Adrenal gland (tissue), 19 donors: ENCODE measurements around the gene TOR4A. TPM values are rescaled to one million over a fixed set of nuclear protein-coding genes. Genes with fewer than 3 reads are reported as not detected.

Source experiments
- DNase-seq, 7 donors: peaks; one replicate each; pipeline ENCODE4 v3.0.0-alpha.2; 2019 to 2020
- H3K27ac ChIP-seq, 5 donors: fragments of 200-600 bp; sonication (generic) in 4 of 5; 1 replicate in 3 of 5; 2 replicates in 2 of 5; pipeline versions ENCODE4 v1.5.1 to v1.8.0; 2016 to 2020; ENCODE audit warnings: mild to moderate bottlenecking in 1 of 5
- H3K27me3 ChIP-seq: fragments of 200-600 bp; 2 replicates; pipeline ENCODE4 v1.8.0; 2021
- H3K36me3 ChIP-seq, 2 donors: fragments of 200-600 bp; replicated peaks in 1 of 2; 1 replicate in 1 of 2; 2 replicates in 1 of 2; pipeline versions ENCODE4 v1.5.1 to v1.8.0; 2018 to 2022
- H3K4me1 ChIP-seq, 2 donors: fragments of 200-600 bp; replicated peaks in 1 of 2; 1 replicate in 1 of 2; 2 replicates in 1 of 2; pipeline versions ENCODE4 v1.5.1 to v1.8.0; 2018 to 2021
- H3K4me3 ChIP-seq, 4 donors: fragments of 200-600 bp; sonication (generic) in 3 of 4; one replicate each; pipeline ENCODE4 v1.5.1; 2016 to 2018
- H3K9me3 ChIP-seq, 3 donors: fragments of 200-600 bp; sonication (generic) in 1 of 3; replicated peaks in 1 of 3; 1 replicate in 2 of 3; 2 replicates in 1 of 3; pipeline versions ENCODE4 v1.5.1 to v1.8.0; 2016 to 2021
- CTCF ChIP-seq, 6 experiments: fragments of 450-650 bp in 4 of 6; fragments of 200-600 bp in 2 of 6; sonication (generic) in 1 of 6; IDR thresholded peaks; 1 replicate in 5 of 6; 2 replicates in 1 of 6; pipeline versions ENCODE4 v1.5.1 to v1.8.0; 2016 to 2021; ENCODE audit warnings: antibody characterized with exemption in 6 of 6, mild to moderate bottlenecking in 2 of 6, moderate library complexity in 1 of 6
- POLR2A ChIP-seq, 2 donors: fragments of 450-650 bp; IDR thresholded peaks; one replicate each; pipeline ENCODE4 v1.6.1; 2017; ENCODE audit warnings: antibody characterized with exemption in 2 of 2, mild to moderate bottlenecking in 2 of 2, moderate library complexity in 1 of 2
- WGBS, 4 donors: extraction: QIAGEN DNeasy Blood & Tissue Kit in 2 of 4; methylation state at CpG; one replicate each; pipeline versions ENCODE4 v1.1.5 to v1.1.7; 2013 to 2017; 5-methylcytosine and 5-hydroxymethylcytosine counted together
- intact Hi-C, 2 donors: fragments of 100-400 bp; cut with DNase I; formaldehyde crosslinking; loops; one replicate each; pipeline versions ENCODE4 v1.14.1 to v1.15.0; 2022 to 2023
- long read RNA-seq, 10 donors: library from polyadenylated mRNA in 3 of 10; unstranded in 2 of 10; stranded (forward) in 1 of 10; transcript quantifications; one replicate each; pipeline ENCODE4 v2.0.0 and lab custom pipeline, GENCODE V29; 2021 to 2026
- polyA plus RNA-seq, 3 donors: library from polyadenylated mRNA; stranded (reverse); fragments of 200-250 nt in 2 of 3; fragments of 350-450 nt in 1 of 3; fragmentation: Illumina TruSeq in 1 of 3; extraction: RNeasy Lipid Tissue Mini Kit (QIAGEN cat#74804) in 1 of 3; gene quantifications; one replicate each; pipeline ENCODE4 v1.2.3, GENCODE V29; 2013 to 2014
- total RNA-seq, 9 donors: library from RNA; depleted of rRNA in 4 of 9; stranded (reverse); fragments of >200 nt in 4 of 9; fragments of 120-200 nt in 1 of 9; fragmentation: NEBNext Ultra II Directional in 1 of 9; extraction: Animal tissue kit (Norgen Biotek cat#: 25700) in 1 of 9; gene quantifications; one replicate each; pipeline versions ENCODE4 v1.1.0 to v1.2.4, GENCODE V29; 2013 to 2023
- donor health status: healthy with polysubstance abuse.
- donor health status: Bipolar disorder and iron deficiency.
- donor health status: DM: yes; HTN: yes; CAD: no.
- donor health status: DM: no; HTN: no; CAD: no.
- donor health status: DM: no; HTN: no; CAD: no.
- donor health status: DM: yes; HTN: yes; CAD: no.

Gene TOR4A
- total RNA-seq (10 to 100 TPM in 5 of 9 donors, 1 to 10 TPM in 4; 1.1 to 21.5 (median 11.9) TPM), polyA plus RNA-seq (1 to 10 TPM in 2 of 3 donors, under 1 TPM in 1; 0.49 to 1.4 (median 1.3) TPM)
- long read RNA-seq, donor 1, full-length matches to known transcripts, result 2 of 2 reads
- long read RNA-seq, donor 1, partial matches to known transcripts, result 0 of 2 reads
- long read RNA-seq, donor 1, other reads (novel, unspliced or antisense), result 0 of 2 reads
- long read RNA-seq, donor 2, result 0 reads
- long read RNA-seq, donor 3, result 0 reads
- long read RNA-seq, donor 4, result 0 reads
- long read RNA-seq, donor 5, full-length matches to known transcripts, result 15 of 23 reads
- long read RNA-seq, donor 5, partial matches to known transcripts, result 0 of 23 reads
- long read RNA-seq, donor 5, other reads (novel, unspliced or antisense), result 8 of 23 reads
- long read RNA-seq, donor 6, partial matches to known transcripts, result 0 of 1 reads
- long read RNA-seq, donor 6, other reads (novel, unspliced or antisense), result 1 of 1 reads
- long read RNA-seq, donor 7, result 0 reads
- long read RNA-seq, donor 8, result 0 reads
- long read RNA-seq, donor 9, result 0 reads
- long read RNA-seq, donor 10, result 0 reads

GRCh38 chr9:137277329-137278041 is at the start of gene TOR4A:
Gene TOR4A (plus strand): TSS chr9:137277726. CDS start chr9:137278690, 964 bp downstream.
- Histone ChIP-seq H3K9me3 (no peaks in the 10 kb centered on the region), H3K4me1 (peaks cover 0 to 7% of the 10 kb centered on the region in 2 donors), H3K4me3 (peak within 1 kb of the TSS in 2 of 4 donors; percentile 26 to 72), H3K27ac (peak within 1 kb of the TSS; percentile 27 to 94 (median 72)), H3K36me3 (peaks cover 0 to 8% of the 10 kb centered on the region in 2 donors), H3K27me3 (peaks cover 9% of the 10 kb centered on the region)
- intact Hi-C loops, result no loop called here
- peak; percentile 67 to 86 (median 75) for DNase-seq
- TF ChIP-seq CTCF (IDR thresholded peaks at IDR 0.05) (no peak), POLR2A (IDR thresholded peaks at IDR 0.05) (peak; percentile 15 to 33)
- WGBS, 4 donors, result 37 to 64% (median 42%) methylated on average over 10 to 25 of the region's 25 CpGs

DNA sequence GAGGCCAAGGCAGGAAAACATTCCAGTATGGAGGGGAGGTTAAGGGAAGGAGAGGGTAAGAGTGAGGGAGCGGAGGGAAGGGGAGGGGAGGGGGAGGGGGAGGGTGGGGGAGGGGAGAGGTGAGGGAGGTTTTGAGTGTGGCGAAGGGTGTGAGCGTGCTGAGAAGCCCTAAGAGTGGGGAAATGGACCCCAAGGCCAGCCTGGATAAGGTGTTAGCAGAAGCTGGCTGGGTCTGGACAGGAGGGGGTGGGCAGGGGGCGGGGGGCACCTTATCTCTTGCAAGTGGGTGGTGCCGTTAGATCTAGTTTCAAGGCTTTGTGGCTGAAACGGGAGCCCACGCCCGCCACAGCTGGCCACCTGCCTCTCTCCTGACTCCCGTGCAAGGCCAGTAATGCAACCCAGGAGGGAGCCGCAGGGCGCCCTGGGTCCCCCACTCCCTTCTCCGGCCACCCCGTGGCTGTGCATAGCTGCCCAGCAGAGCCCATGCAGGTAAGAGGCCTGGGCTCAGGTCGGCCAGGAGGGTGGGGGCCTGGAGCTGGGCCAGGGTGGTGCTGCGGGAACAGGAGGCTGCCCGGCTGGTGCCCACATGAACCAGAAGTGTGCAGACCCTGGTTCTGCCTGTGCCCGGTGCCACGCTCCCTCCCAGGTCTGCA is 49.5 kb upstream of the TOR4A start:
- intact Hi-C loops, result loop anchor here (5.0 kb wide), 1 partner anchor 111 kb away; no protein-coding TSS in a partner anchor
- H3K27me3 ChIP-seq, result peaks cover 42% of the 10 kb centered on the region
- TF ChIP-seq POLR2A (IDR thresholded peaks at IDR 0.05) (no peak), CTCF (IDR thresholded peaks at IDR 0.05) (no peak)
- no peak for DNase-seq
- H3K4me1 ChIP-seq, result peaks cover 2 to 9% of the 10 kb centered on the region in 2 donors
- no peak overlapping the region for H3K27ac ChIP-seq
- no peaks in the 10 kb centered on the region for H3K36me3 ChIP-seq
- 25 to 33% (median 29%) methylated on average over 4 to 18 of the region's 18 CpGs for WGBS, 4 donors
- no peak overlapping the region for H3K4me3 ChIP-seq
- H3K9me3 ChIP-seq, result no peaks in the 10 kb centered on the region

DNA sequence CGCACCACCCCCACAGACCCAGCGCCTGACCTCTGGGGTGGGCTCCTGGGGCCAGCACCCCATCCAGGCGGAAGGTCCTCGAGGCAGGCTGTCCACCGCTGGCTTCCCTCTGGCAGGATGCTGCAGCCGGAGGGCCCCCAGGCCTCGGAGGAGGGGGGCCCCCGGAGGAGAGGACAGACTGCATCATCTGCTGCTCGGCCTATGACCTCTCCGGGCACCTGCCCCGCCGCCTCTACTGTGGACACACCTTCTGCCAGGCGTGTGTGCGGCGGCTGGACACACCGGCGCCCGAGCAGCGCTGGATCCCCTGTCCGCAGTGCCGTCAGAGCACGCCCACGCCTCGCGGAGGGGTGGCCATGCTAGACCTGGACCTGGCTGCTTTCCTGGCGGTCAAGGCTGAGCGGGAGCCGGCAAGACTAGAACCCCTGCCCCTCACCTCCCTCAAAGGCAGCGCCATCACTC is 49.0 kb upstream of the TOR4A start:
- DNase-seq, result no peak
- Histone ChIP-seq H3K27ac (no peak overlapping the region), H3K4me3 (no peak overlapping the region), H3K9me3 (no peaks in the 10 kb centered on the region), H3K4me1 (peaks cover 0 to 8% of the 10 kb centered on the region in 2 donors), H3K36me3 (no peaks in the 10 kb centered on the region), H3K27me3 (peaks cover 42% of the 10 kb centered on the region)
- WGBS, 4 donors, result 48 to 70% (median 56%) methylated on average over 4 to 29 of the region's 29 CpGs; no CpG with 5 or more reads in 1 of the 4 donors
- TF ChIP-seq POLR2A (IDR thresholded peaks at IDR 0.05) (no peak), CTCF (IDR thresholded peaks at IDR 0.05) (no peak)
- intact Hi-C loops, result loop anchor here (5.0 kb wide), 1 partner anchor 111 kb away; no protein-coding TSS in a partner anchor
